Calu3 (cell line): Measurements from ENCODE around the gene SAMD4B. TPM values are rescaled to one million over a fixed set of nuclear protein-coding genes. Genes with fewer than 3 reads are reported as not detected.

Experiments used
- BruUV-seq: library from RNA; stranded (reverse); fragments of 400-500 nt; replicated peaks from 2 replicates; lab custom pipeline; 2021; lab: Mats Ljungman, UMichigan
- CTCF ChIA-PET: fragments of 300-600 bp; sonication (Branson Sonifier 250); formaldehyde crosslinking; loops from one replicate; lab custom pipeline; 2022; ENCODE audit warnings: antibody characterized with exemption; lab: Charles Lee
- DNase-seq: peaks from one replicate; pipeline ENCODE4 v3.0.0; 2022
- H3K27ac Mint-ChIP-seq: one replicate; pipeline ENCODE4 v1.8.0; 2022; ENCODE audit warnings: mixed read lengths; ENCODE audit not compliant: unreplicated experiment
- H3K27me3 Mint-ChIP-seq: one replicate; pipeline ENCODE4 v1.8.0; 2022; ENCODE audit warnings: mixed read lengths; ENCODE audit not compliant: unreplicated experiment
- H3K36me3 Mint-ChIP-seq: one replicate; pipeline ENCODE4 v1.8.0; 2022; ENCODE audit warnings: mild to moderate bottlenecking, moderate library complexity, mixed read lengths; ENCODE audit not compliant: insufficient read depth, unreplicated experiment
- H3K4me1 Mint-ChIP-seq: one replicate; pipeline ENCODE4 v1.8.0; 2022; ENCODE audit warnings: mild to moderate bottlenecking, low read depth, mixed read lengths; ENCODE audit not compliant: unreplicated experiment
- H3K4me3 Mint-ChIP-seq: one replicate; pipeline ENCODE4 v1.8.0; 2022; ENCODE audit warnings: mild to moderate bottlenecking, low read depth, moderate library complexity, mixed read lengths; ENCODE audit not compliant: unreplicated experiment
- H3K9me3 Mint-ChIP-seq: one replicate; pipeline ENCODE4 v1.8.0; 2022; ENCODE audit warnings: low read depth, mixed read lengths; ENCODE audit not compliant: unreplicated experiment
- CTCF ChIP-seq: fragments of 200-600 bp; IDR thresholded peaks from one replicate; pipeline ENCODE4 v1.8.0; 2022; ENCODE audit warnings: antibody characterized with exemption; ENCODE audit not compliant: unreplicated experiment
- intact Hi-C: fragments of 100-400 bp; cut with micrococcal nuclease; formaldehyde crosslinking; loops from one replicate; pipeline ENCODE4 v1.10.0; 2022; ENCODE audit not compliant: unreplicated experiment
- total RNA-seq: library from RNA; stranded (reverse); gene quantifications from 2 replicates; pipeline ENCODE4 v1.2.3, GENCODE V29; 2022

SAMD4B gene
- total RNA-seq, 1 experiment from 2014 or later, result 214 TPM

GRCh38 chr19:39403331-39404312 lies 61.4 kb downstream of the SAMD4B start:
- CTCF ChIA-PET, result interaction anchor here (0.7 to 2.2 kb wide), 3 partner anchors 8 to 59 kb away, joined by 3 to 10 read pairs (median 3); partner anchors contain the start of gene PLEKHG2
- TF ChIP-seq CTCF, result no peak
- Mint-ChIP-seq H3K4me3 (peak overlapping the region; percentile 73), H3K4me1 (peaks cover 68% of the 10 kb centered on the region), H3K27ac (peak overlapping the region; percentile 94), H3K36me3 (peaks cover 95% of the 10 kb centered on the region), H3K27me3 (no peaks in the 10 kb centered on the region), H3K9me3 (no peaks in the 10 kb centered on the region)
- peak; percentile 99 for DNase-seq
- no TSS peak for BruUV-seq
- intact Hi-C loops, result no loop called here

GRCh38 chr19:39405261-39405957 lies 63.2 kb downstream of the SAMD4B start:
- no peaks in the 10 kb centered on the region for H3K9me3 Mint-ChIP-seq
- no peak for TF ChIP-seq CTCF
- peak overlapping the region; percentile 94 for H3K27ac Mint-ChIP-seq
- DNase-seq, result no peak
- H3K4me1 Mint-ChIP-seq, result peaks cover 63% of the 10 kb centered on the region
- intact Hi-C loops, result no loop called here
- peaks cover 98% of the 10 kb centered on the region for H3K36me3 Mint-ChIP-seq
- H3K4me3 Mint-ChIP-seq, result peak overlapping the region; percentile 19
- no peaks in the 10 kb centered on the region for H3K27me3 Mint-ChIP-seq
- CTCF ChIA-PET, result interaction anchor here (0.7 kb wide), 1 partner anchor 63 kb away, joined by 3 read pairs; no protein-coding TSS in a partner anchor
- no TSS peak for BruUV-seq

DNA sequence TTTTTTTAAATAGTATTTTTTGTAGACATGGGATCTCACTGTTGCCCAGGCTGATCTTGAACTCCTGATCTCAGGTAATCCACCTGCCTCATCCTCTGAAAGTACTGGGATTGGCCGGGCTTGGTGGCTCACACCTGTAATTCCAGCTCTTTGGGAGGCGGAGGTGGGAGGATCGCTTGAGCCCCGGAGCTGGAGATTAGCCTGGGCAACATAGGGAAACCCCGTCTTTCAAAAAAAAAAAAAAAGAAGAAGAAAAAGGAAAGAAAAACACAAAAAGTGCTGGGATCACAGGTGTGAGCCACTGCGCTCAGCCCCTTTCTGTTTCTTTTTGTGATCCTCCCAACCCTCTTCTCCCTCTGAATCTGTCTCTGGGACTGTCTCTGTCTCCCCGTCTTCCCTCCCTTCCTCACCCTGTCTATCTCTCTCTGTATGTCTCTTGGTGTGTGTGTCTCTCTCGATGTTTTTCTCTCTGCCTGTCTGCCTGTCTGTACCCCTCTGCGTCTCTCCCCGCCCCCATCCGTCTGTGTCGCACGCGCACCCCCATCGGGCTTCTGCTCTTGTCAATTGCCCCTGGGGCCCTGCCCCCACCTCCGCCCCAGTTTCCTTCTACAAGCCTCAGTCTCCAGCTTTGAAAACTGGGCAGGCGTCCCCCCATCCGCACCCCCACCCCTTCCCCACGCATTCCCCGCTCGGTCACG lies 63.9 kb downstream of the SAMD4B start:
- DNase-seq, result no peak
- no peak for TF ChIP-seq CTCF
- Mint-ChIP-seq H3K27me3 (no peaks in the 10 kb centered on the region), H3K9me3 (no peaks in the 10 kb centered on the region), H3K4me3 (peak overlapping the region; percentile 77), H3K27ac (peak overlapping the region; percentile 94), H3K4me1 (peaks cover 64% of the 10 kb centered on the region), H3K36me3 (peaks cover 100% of the 10 kb centered on the region)
- intact Hi-C loops, result no loop called here
- CTCF ChIA-PET, result interaction anchor here (2.4 kb wide), 1 partner anchor 8 kb away, joined by 11 read pairs; no protein-coding TSS in a partner anchor
- no TSS peak for BruUV-seq
